Left kidney (tissue), 2 donors: Measurements from ENCODE around the gene EPB42. TPM values are rescaled to one million over a fixed set of nuclear protein-coding genes. Genes with fewer than 3 reads are reported as not detected.
A peak's percentile ranks its signal among the peaks of the same experiment; 100 is the strongest.
"Not testable (repeated sequence)": the region's sequence is repeated elsewhere in the genome, so short reads cannot be mapped to it uniquely, and the experiment has no call there.

ENCODE experiments used
- DNase-seq: peaks from one replicate; pipeline ENCODE4 v3.0.0-alpha.2; 2013
- polyA plus RNA-seq: library from polyadenylated mRNA; unstranded; fragments of 120-200 nt; gene quantifications from one replicate; pipeline ENCODE4 v1.2.1, GENCODE V29; 2013; ENCODE audit not compliant: insufficient read length

Gene EPB42
- polyA plus RNA-seq, 1 donor = 0.80 TPM

DNA sequence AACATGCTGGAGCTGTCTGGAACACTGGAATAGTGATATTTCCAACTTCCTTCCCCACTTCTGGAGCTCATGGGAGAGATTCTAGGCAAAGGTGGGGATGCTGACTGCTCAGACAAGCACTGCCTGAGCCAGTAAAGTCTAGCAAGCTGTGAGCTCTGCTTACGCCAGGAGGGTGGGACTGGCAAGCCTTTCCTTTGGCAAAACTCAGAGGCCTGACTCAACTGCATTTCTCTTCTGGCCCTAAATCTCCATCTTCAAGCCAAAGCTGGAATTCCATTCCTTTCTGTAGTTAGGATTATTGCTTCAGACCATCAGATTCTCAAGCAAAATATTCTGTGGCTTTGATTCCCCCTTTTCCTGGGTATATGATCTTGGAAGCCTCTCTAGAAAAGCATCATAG is 20.3 kb upstream of the EPB42 start:
- no peak for DNase-seq

GRCh38 chr15:43239732-43240491 is 19.1 kb upstream of the EPB42 start:
- DNase-seq = no peak

- no peak for DNase-seq
These were observed 17.9 kb upstream of the EPB42 start for GRCh38 chr15:43238671-43239131.

DNA sequence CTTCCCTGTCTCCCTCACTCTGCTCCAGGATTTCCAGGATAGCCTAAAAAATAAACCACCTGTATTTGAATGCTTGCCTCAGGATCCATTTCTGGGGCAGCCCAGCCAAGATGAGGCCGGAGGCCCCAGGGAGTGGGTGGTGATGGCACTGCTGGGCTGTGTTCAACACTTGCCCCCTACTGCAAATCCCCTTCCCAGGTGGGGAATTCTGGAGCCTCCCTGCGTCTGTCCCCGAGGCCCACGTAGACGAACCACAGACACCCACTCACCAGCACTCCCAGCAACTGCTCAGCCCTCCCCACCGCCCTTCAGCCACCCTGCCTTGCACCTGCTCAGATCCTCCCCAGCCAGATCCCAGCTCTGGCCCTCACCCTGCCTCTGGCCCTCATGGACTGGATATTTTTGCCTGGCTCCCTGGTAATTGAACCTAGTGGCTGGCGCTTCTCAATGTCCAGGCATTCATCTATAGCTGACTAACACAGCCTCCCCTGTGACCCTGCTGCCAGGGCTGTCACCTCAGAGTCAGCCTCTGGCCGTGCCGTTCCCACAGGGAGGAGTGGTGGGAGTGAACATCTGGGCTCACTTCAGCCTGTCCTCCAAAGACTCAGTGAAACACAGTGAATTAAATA is 17.1 kb upstream of the EPB42 start:
- DNase-seq = no peak

DNA sequence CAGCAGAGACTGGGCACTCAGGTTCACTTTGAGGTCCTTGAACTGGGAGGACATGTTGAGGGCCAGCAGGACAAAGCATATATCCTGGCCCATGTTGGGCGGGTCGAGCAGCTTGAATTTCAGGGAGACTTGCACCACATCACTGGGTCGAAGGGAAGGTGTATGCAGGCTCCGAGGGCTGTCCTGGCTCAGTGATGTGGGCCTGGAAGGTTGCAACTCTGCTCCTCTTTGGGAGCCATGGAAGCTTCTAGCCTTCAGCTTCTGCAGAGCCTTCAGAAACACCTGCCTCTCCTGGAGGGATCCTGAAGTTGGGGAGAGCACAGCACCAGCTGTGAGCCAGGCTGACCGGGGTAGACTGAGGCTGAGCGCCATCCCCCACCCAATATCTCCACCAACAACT is 14.7 kb upstream of the EPB42 start:
- no peak for DNase-seq

DNA sequence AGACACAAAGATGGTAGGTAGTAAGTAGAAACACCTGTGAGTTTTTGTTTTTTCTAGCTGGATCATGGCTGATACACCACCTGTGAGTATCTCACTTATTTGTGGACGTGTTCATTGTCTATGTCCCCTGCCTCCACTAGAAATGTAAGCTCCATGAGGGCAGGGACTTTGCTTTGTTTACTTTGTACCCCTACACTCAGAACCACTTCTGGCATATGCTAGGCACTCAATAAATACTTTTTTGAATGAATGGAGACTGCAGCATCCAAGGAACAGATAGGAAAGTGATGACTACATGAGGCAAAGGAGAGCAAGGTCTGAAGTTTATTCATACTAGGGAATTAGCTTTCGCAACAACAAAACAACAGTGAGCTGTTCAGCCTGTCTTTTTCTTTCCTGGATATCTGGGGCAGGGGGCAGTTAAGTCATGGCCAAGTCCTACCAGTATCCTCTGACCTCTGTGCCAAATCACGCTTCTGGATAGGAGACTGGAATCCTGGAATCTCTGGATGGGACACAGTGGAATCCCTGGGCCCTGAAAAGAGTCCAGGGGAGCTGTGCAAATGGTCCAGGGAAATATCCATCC is 11.6 kb upstream of the EPB42 start:
- DNase-seq = no peak

DNA sequence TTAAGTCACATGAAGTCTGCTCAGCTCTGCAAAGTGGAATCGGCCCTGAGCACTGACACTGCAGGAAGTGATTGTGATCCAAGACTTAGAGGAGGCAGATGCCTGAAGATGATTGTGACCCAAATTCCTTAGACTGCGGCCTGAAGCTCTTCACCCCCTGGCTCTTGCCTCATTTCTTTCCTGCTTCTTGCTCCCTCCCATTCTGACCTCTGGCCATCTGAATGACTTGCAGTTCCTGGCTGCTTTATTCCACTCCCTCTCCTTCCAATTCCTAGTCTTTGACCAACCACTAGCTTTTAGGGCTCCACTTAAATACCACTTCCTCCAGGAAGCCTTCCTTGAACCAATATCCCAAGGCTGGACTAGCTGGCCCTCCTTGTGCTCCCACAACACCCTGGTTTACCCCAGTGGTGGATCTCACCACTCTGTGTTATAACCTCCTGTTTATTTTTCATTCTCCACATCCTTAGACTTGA is 9.9 kb upstream of the EPB42 start:
- no peak for DNase-seq

- no peak for DNase-seq
These were observed 9.2 kb upstream of the EPB42 start for GRCh38 chr15:43229977-43230376.

- DNase-seq = no peak
These were observed 5.9 kb upstream of the EPB42 start for GRCh38 chr15:43226436-43227305.

DNA sequence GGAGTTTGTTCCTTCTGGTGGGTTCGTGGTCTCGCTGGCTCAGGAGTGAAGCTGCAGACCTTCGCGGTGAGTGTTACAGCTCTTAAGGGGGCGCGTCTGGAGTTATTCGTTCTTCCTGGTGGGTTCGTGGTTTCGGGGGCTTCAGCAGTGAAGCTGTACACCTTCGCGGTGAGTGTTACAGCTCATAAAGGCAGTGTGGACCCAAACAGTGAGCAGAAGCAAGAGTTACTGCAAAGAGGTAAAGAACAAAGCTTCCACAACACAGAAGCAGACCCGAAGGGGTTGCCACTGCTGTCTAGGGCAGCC is 5.1 kb upstream of the EPB42 start:
- DNase-seq = not testable (repeated sequence)

- DNase-seq = peak; percentile 62
These were observed 4.6 kb upstream of the EPB42 start for GRCh38 chr15:43225201-43225949.

DNA sequence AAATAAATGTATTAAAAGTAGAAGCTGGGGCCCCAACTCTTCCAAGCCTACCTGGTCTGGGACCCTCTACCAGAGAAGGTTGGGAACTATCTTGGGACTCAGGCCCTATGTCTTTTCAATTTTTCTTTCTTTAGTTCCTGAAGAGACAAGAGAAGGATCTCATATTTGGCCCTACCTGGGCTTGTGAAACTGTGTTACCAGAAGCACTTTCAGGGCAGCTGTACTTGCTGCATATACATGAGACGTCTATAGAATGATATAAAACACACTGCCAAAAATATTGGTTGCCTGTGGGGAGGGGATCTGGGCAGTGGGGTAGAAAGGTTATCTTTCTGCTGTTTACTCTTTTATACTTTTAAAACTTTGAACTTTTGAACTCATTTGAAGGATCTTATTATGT is 604 bp upstream of the EPB42 start:
- no peak for DNase-seq

- no peak for DNase-seq
These were observed 589 bp downstream of the EPB42 start for GRCh38 chr15:43219929-43220928.

GRCh38 chr15:43218908-43219706 is 1.7 kb downstream of the EPB42 start:
- peak; percentile 14 for DNase-seq

DNA sequence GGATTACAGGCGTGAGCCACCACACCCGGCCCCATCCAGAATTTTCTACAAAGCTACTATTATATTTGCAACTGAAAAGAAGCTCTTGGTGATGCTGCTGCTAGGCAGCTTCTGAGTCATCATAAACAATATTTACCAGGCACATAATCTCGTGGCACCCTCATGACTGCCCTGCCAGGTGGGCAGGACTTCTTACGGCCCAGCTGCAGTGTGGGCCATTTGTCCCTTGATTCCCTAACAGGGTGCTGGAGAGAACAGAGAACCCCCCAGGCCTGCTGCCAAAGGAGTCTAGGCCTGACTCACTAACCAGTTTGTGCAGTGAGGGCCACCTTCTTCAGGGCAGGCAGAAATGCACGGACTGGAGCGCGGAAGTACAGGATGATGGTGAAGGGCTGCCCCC is 4.9 kb downstream of the EPB42 start:
- DNase-seq = no peak

DNA sequence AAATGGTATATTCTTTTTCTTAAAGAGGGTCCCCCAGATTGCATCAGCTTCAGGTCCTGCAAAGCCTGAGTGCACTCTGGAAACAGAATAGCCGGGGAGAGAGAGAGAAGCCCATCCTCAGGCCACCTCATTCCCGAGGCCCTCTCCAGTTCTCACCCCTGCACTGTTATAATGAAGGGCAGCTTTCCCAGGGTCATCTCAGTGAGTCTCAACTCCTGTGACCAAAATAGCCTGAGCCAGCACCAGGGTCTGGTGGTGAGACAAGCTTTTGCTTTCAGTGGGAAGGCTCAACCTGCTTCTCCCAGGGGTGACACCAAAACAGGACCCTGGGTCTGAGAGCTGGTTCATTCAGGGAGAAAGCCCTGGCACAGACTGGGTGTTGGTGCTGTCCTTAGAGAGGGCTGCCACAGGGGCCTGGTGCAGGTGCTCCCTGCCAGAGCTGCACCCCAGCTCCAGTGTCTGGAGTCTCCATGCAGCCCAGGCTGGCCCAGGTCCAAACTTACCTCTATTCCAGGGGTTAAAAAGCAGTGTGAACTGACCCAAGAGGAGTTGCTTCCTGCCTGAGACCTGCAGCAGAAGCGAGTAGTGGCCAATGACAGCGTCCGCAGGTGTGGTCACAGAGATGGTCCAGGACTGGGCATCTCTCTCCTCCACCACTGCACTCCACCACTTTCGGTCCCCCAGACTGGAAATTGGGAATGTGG is 6.1 kb downstream of the EPB42 start:
- no peak for DNase-seq

- DNase-seq = no peak
These were observed 6.6 kb downstream of the EPB42 start for GRCh38 chr15:43214169-43214568.

- DNase-seq = no peak
These were observed 7.4 kb downstream of the EPB42 start for GRCh38 chr15:43213466-43213865.

- no peak for DNase-seq
These were observed 7.9 kb downstream of the EPB42 start for GRCh38 chr15:43212951-43213350.
